Stimulated activated CD4-positive, alpha-beta T cell treated with anti-CD3 and anti-CD28 coated beads, Interleukin-15, amount 100 ng/mL, for 48 hours (primary cell): ENCODE results near the gene DIAPH2.

ENCODE experiments used
- DNase-seq, 2 donors: peaks; one replicate each; pipeline ENCODE4 v3.0.0-alpha.2; 2020; ENCODE audit warnings: low read depth in 2 of 2

Gene DIAPH2

GRCh38 chrX:97479106-97479890, 794.7 kb downstream of the DIAPH2 start:
- DNase-seq = no peak

- DNase-seq = no peak
Observed at GRCh38 chrX:97481228-97481627, 796.6 kb downstream of the DIAPH2 start.

GRCh38 chrX:97482666-97483300, 798.1 kb downstream of the DIAPH2 start:
- no peak for DNase-seq

GRCh38 chrX:97490656-97491055, 806.0 kb downstream of the DIAPH2 start:
- no peak for DNase-seq

GRCh38 chrX:97494756-97495372, 810.2 kb downstream of the DIAPH2 start:
- DNase-seq = no peak

GRCh38 chrX:97498093-97498492, 813.5 kb downstream of the DIAPH2 start:
- no peak for DNase-seq

- DNase-seq = no peak
Observed at GRCh38 chrX:97504431-97504830, 819.8 kb downstream of the DIAPH2 start.

GRCh38 chrX:97517763-97518162, 833.1 kb downstream of the DIAPH2 start:
- DNase-seq = no peak

- no peak for DNase-seq
Observed at GRCh38 chrX:97522307-97522706, 837.7 kb downstream of the DIAPH2 start.

- no peak for DNase-seq
Observed at GRCh38 chrX:97524340-97524739, 839.7 kb downstream of the DIAPH2 start.

GRCh38 chrX:97524997-97525396, 840.4 kb downstream of the DIAPH2 start:
- no peak for DNase-seq

- DNase-seq = no peak
Observed at GRCh38 chrX:97525981-97526380, 841.3 kb downstream of the DIAPH2 start.

GRCh38 chrX:97527725-97528124, 843.1 kb downstream of the DIAPH2 start:
- DNase-seq = no peak

- DNase-seq = no peak
Observed at GRCh38 chrX:97529536-97530200, 845.0 kb downstream of the DIAPH2 start.

- DNase-seq = no peak
Observed at GRCh38 chrX:97531825-97532224, 847.2 kb downstream of the DIAPH2 start.

- DNase-seq = no peak
Observed at GRCh38 chrX:97538745-97539144, 854.1 kb downstream of the DIAPH2 start.

- DNase-seq = no peak
Observed at GRCh38 chrX:97539970-97540519, 855.4 kb downstream of the DIAPH2 start.

GRCh38 chrX:97547877-97548578, 863.4 kb downstream of the DIAPH2 start:
- DNase-seq = no peak

- no peak for DNase-seq
Observed at GRCh38 chrX:97551821-97552220, 867.2 kb downstream of the DIAPH2 start.

- no peak for DNase-seq
Observed at GRCh38 chrX:97553833-97554232, 869.2 kb downstream of the DIAPH2 start.

GRCh38 chrX:97556359-97556758, 871.7 kb downstream of the DIAPH2 start:
- no peak for DNase-seq
